Glomerular endothelial cell (primary cell): ENCODE data around the gene OMP. TPM values are rescaled to one million over a fixed set of nuclear protein-coding genes. Genes with fewer than 3 reads are reported as not detected.

Experiments used
- DNase-seq: peaks from one replicate; pipeline ENCODE4 v3.0.0-alpha.2; 2011; ENCODE audit warnings: low read depth, low spot score; ENCODE audit errors: extremely low read depth
- total RNA-seq: library from RNA; depleted of rRNA; stranded (reverse); fragments of >200 nt; gene quantifications from 2 replicates; pipeline ENCODE4 v1.2.3, GENCODE V29; 2015

The OMP gene
- total RNA-seq, 1 donor from 2014 or later = not detected

GRCh38 chr11:77151804-77152509, 49.3 kb downstream of the OMP start:
- no peak for DNase-seq

GRCh38 chr11:77152846-77153245, 50.2 kb downstream of the OMP start:
- no peak for DNase-seq

Other genes with a start within 250 kb of the OMP start
- 22.1 and 31.9 TPM in 2 replicates for gene ACER3, start 241.9 kb upstream of the OMP start, total RNA-seq
- not detected in 2 replicates for gene B3GNT6, start 68.4 kb upstream of the OMP start, total RNA-seq
- 7.1 and 8.8 TPM in 2 replicates for gene CAPN5, start 35.9 kb upstream of the OMP start, total RNA-seq
- gene MYO7A, start 25.4 kb downstream of the OMP start, total RNA-seq = 0.18 and 0.19 TPM in 2 replicates
- gene GDPD4, start 198.8 kb downstream of the OMP start, total RNA-seq = not detected in 2 replicates